ENCODE data around the gene MSANTD1. TPM values are rescaled to one million over a fixed set of nuclear protein-coding genes. Genes with fewer than 3 reads are reported as not detected.

Gene MSANTD1
- total and polyA plus RNA-seq, 2 of the 8 experiments (the other 6 are each of a cell fraction or from before 2014, with no cell fraction given) = 0.23 to 0.45 TPM

GRCh38 chr4:3294401-3295241 lies 45.7 kb downstream of the MSANTD1 start (continued):
- TF ChIP-seq CHD7 (IDR thresholded peaks at IDR 0.05; ENCODE audit: insufficient replicate concordance, low read length) = no peak
- TF ChIP-seq SAP30 (IDR thresholded peaks at IDR 0.05; ENCODE audit: insufficient read depth, insufficient replicate concordance, low read length) = no peak
- no peak for TF ChIP-seq FOSL1 (IDR thresholded peaks at IDR 0.05; ENCODE audit: insufficient read depth, low read depth, low read length)
- no peak for TF ChIP-seq CEBPB (IDR thresholded peaks at IDR 0.05; ENCODE audit: low read depth, low read length)
- no peak for TF ChIP-seq GABPA (IDR thresholded peaks at IDR 0.05; ENCODE audit: borderline replicate concordance, insufficient read depth, low read length)
- no peak for TF ChIP-seq E2F6 (IDR thresholded peaks at IDR 0.05)
- TF ChIP-seq POLR2A (IDR thresholded peaks at IDR 0.05; ENCODE audit: control extremely low read depth in 1 of 2, low read depth in 2 of 2, low read length in 2 of 2) = no peak
- no peak for TF ChIP-seq CREB1 (IDR thresholded peaks at IDR 0.05)
- TF ChIP-seq NRF1 (IDR thresholded peaks at IDR 0.05; ENCODE audit: low read depth, low read length) = no peak
- no peak for TF ChIP-seq CHD2 (IDR thresholded peaks at IDR 0.05; ENCODE audit: low read length)

All from H1 (cell line).